BJ (cell line): ENCODE measurements around the gene FTO. TPM values are rescaled to one million over a fixed set of nuclear protein-coding genes. Genes with fewer than 3 reads are reported as not detected.

ENCODE experiments used
- CTCF ChIA-PET: fragments of 350-600 bp; formaldehyde crosslinking; extraction: SDS; loops from one replicate; lab custom pipeline; 2021; ENCODE audit warnings: antibody characterized with exemption, inconsistent platforms; lab: Yijun Ruan, JAX
- POLR2A ChIA-PET: fragments of 300-600 bp; sonication (Branson Sonifier 250); formaldehyde crosslinking; extraction: SDS; loops from one replicate; lab custom pipeline; 2021; ENCODE audit warnings: antibody characterized with exemption; lab: Charles Lee
- DNase-seq: peaks from one replicate; pipeline ENCODE4 v3.0.0-alpha.2; 2011; ENCODE audit warnings: low read depth
- H3K27me3 ChIP-seq: 2 replicates; pipeline ENCODE4 v1.6.0; 2011; ENCODE audit warnings: low read length; ENCODE audit not compliant: control insufficient read depth, insufficient read depth
- H3K36me3 ChIP-seq: 2 replicates; pipeline ENCODE4 v1.5.1; 2011; ENCODE audit warnings: low read length; ENCODE audit not compliant: control insufficient read depth, insufficient read depth
- H3K4me3 ChIP-seq: 2 replicates; pipeline ENCODE4 v1.5.1; 2011; ENCODE audit warnings: low read depth, mild to moderate bottlenecking, control low read depth, low read length
- CTCF ChIP-seq: IDR thresholded peaks from 2 replicates; pipeline ENCODE4 v1.5.1; 2011; ENCODE audit warnings: low read depth, mild to moderate bottlenecking, control low read depth, inconsistent platforms, low read length, moderate library complexity; ENCODE audit not compliant: insufficient read depth
- polyA plus RNA-seq: library from polyadenylated mRNA; depleted of rRNA; stranded (reverse); fragments of >200 nt; gene quantifications from 2 replicates; pipeline ENCODE4 v1.2.3, GENCODE V29; 2011

FTO gene
- polyA plus RNA-seq, 1 experiment: 86.3 TPM

GRCh38 chr16:53848277-53848942, 144.5 kb downstream of the FTO start:
- TF ChIP-seq CTCF: no peak
- no peak overlapping the region for H3K4me3 ChIP-seq
- ChIA-PET POLR2A (no interaction called here), CTCF (no interaction called here)
- H3K36me3 ChIP-seq: no peaks in the 10 kb centered on the region
- no peaks in the 10 kb centered on the region for H3K27me3 ChIP-seq
- DNase-seq: no peak

GRCh38 chr16:53848950-53849349, 145.0 kb downstream of the FTO start:
- CTCF ChIA-PET: interaction anchor here (1.2 kb wide), 1 partner anchor 23 kb away, joined by 4 read pairs; no protein-coding TSS in a partner anchor
- TF ChIP-seq CTCF: no peak
- H3K4me3 ChIP-seq: no peak overlapping the region
- DNase-seq: no peak
- H3K27me3 ChIP-seq: no peaks in the 10 kb centered on the region
- POLR2A ChIA-PET: no interaction called here
- no peaks in the 10 kb centered on the region for H3K36me3 ChIP-seq

- TF ChIP-seq CTCF: no peak
- Histone ChIP-seq H3K36me3 (no peaks in the 10 kb centered on the region), H3K4me3 (no peak overlapping the region), H3K27me3 (no peaks in the 10 kb centered on the region)
- CTCF ChIA-PET: interaction anchor here (0.9 to 1.2 kb wide), 2 partner anchors 13 to 24 kb away, joined by 4 read pairs; no protein-coding TSS in a partner anchor
- no peak for DNase-seq
- POLR2A ChIA-PET: no interaction called here
Measured at GRCh38 chr16:53849585-53849984, 145.6 kb downstream of the FTO start.

GRCh38 chr16:53849994-53850393, 146.0 kb downstream of the FTO start:
- POLR2A ChIA-PET: no interaction called here
- Histone ChIP-seq H3K27me3 (no peaks in the 10 kb centered on the region), H3K4me3 (no peak overlapping the region), H3K36me3 (no peaks in the 10 kb centered on the region)
- no peak for DNase-seq
- TF ChIP-seq CTCF: no peak
- CTCF ChIA-PET: interaction anchor here (0.9 to 1.2 kb wide), 2 partner anchors 13 to 24 kb away, joined by 4 read pairs; no protein-coding TSS in a partner anchor

GRCh38 chr16:53852678-53853077, 148.7 kb downstream of the FTO start:
- no peak for TF ChIP-seq CTCF
- ChIA-PET CTCF (interaction anchor here (0.6 kb wide), 1 partner anchor 106 kb away, joined by 3 read pairs; no protein-coding TSS in a partner anchor), POLR2A (no interaction called here)
- no peak for DNase-seq
- H3K4me3 ChIP-seq: no peak overlapping the region
- no peaks in the 10 kb centered on the region for H3K27me3 ChIP-seq
- H3K36me3 ChIP-seq: no peaks in the 10 kb centered on the region
